IMR-90 (cell line): ENCODE results near the gene PTPN13. TPM values are rescaled to one million over a fixed set of nuclear protein-coding genes. Genes with fewer than 3 reads are reported as not detected.

Experiments
- ATAC-seq: fragments of 200-7000 bp; cut with Tn5 transposase; 2 replicates; pipeline ENCODE4 v1.9.1; 2020; ENCODE audit warnings: low read depth, mild to moderate bottlenecking, moderate library complexity
- BruUV-seq: library from RNA; stranded (reverse); fragments of 400-500 nt; replicated peaks from 2 replicates; lab custom pipeline; 2021; lab: Mats Ljungman, UMichigan
- CTCF ChIA-PET: fragments of 300-600 bp; formaldehyde crosslinking; extraction: SDS; loops from one replicate; lab custom pipeline; 2021; ENCODE audit warnings: antibody characterized with exemption; lab: Yijun Ruan, JAX
- POLR2A ChIA-PET: fragments of 300-600 bp; sonication (Branson Sonifier 250); formaldehyde crosslinking; loops from one replicate; lab custom pipeline; 2022; ENCODE audit warnings: antibody characterized with exemption; ENCODE audit not compliant: unreplicated experiment; lab: Charles Lee
- DNase-seq: peaks from one replicate; pipeline ENCODE4 v3.0.0; 2013
- H2AFZ ChIP-seq: replicated peaks from 2 replicates; pipeline ENCODE3; 2013; ENCODE audit warnings: low read length, mild to moderate bottlenecking; ENCODE audit not compliant: poor library complexity
- H2AK5ac ChIP-seq: 2 replicates; pipeline ENCODE4 v1.6.1; 2013; ENCODE audit warnings: low read depth, low read length, inconsistent platforms
- H2AK9ac ChIP-seq: replicated peaks from 2 replicates; pipeline ENCODE3; 2013; ENCODE audit warnings: mild to moderate bottlenecking, low read depth, low read length, moderate library complexity; ENCODE audit not compliant: poor library complexity
- H2BK120ac ChIP-seq: 2 replicates; pipeline ENCODE4 v1.6.1; 2013; ENCODE audit warnings: low read depth, low read length, inconsistent platforms
- H2BK15ac ChIP-seq: 3 replicates; pipeline ENCODE4 v1.6.1; 2013; ENCODE audit warnings: low read depth, low read length, inconsistent platforms
- H2BK20ac ChIP-seq: 2 replicates; pipeline ENCODE4 v1.6.1; 2013; ENCODE audit warnings: low read depth, mild to moderate bottlenecking, inconsistent platforms, low read length, moderate library complexity
- H2BK5ac ChIP-seq: 2 replicates; pipeline ENCODE4 v1.6.1; 2013; ENCODE audit warnings: mild to moderate bottlenecking, low read depth, low read length, inconsistent platforms; ENCODE audit not compliant: poor library complexity, severe bottlenecking
- H3K14ac ChIP-seq: replicated peaks from 2 replicates; pipeline ENCODE4 v1.6.1; 2013; ENCODE audit warnings: low read depth, low read length, inconsistent platforms
- H3K18ac ChIP-seq: 2 replicates; pipeline ENCODE4 v1.6.1; 2013; ENCODE audit warnings: low read depth, low read length, control low read depth
- H3K23ac ChIP-seq: 2 replicates; pipeline ENCODE4 v1.6.1; 2013; ENCODE audit warnings: low read depth, low read length, inconsistent platforms
- H3K27ac ChIP-seq: 2 replicates; pipeline ENCODE4 v1.5.1; 2013; ENCODE audit warnings: mild to moderate bottlenecking, control low read depth, low read length; ENCODE audit not compliant: insufficient read depth
- H3K27me3 ChIP-seq: 2 replicates; pipeline ENCODE4 v1.6.1; 2013; ENCODE audit warnings: low read length; ENCODE audit not compliant: control insufficient read depth, insufficient read depth
- H3K36me3 ChIP-seq: 2 replicates; pipeline ENCODE4 v1.6.1; 2013; ENCODE audit warnings: low read length, mixed read lengths; ENCODE audit not compliant: control insufficient read depth, insufficient read depth
- H3K4ac ChIP-seq: 2 replicates; pipeline ENCODE4 v1.6.1; 2013; ENCODE audit warnings: low read depth, low read length, inconsistent platforms
- H3K4me1 ChIP-seq: 2 replicates; pipeline ENCODE4 v1.6.1; 2013; ENCODE audit warnings: low read length, mixed read lengths; ENCODE audit not compliant: control insufficient read depth, insufficient read depth
- H3K4me2 ChIP-seq: 2 replicates; pipeline ENCODE4 v1.6.1; 2013; ENCODE audit warnings: low read depth, mild to moderate bottlenecking, control low read depth, low read length, moderate library complexity
- H3K4me3 ChIP-seq: 2 replicates; pipeline ENCODE4 v1.5.1; 2013; ENCODE audit warnings: low read depth, mild to moderate bottlenecking, control low read depth, low read length, moderate library complexity; ENCODE audit not compliant: insufficient read depth
- H3K56ac ChIP-seq: 2 replicates; pipeline ENCODE4 v1.6.1; 2013; ENCODE audit warnings: low read length, inconsistent platforms; ENCODE audit not compliant: insufficient read depth; ENCODE audit errors: extremely low read depth
- H3K79me1 ChIP-seq, 2 experiments: 2 replicates each; pipeline ENCODE4 v1.6.1; 2013; ENCODE audit warnings: low read length in 2 of 2, inconsistent platforms in 1 of 2, low read depth in 1 of 2
- H3K9ac ChIP-seq: 2 replicates; pipeline ENCODE4 v1.6.1; 2013; ENCODE audit warnings: low read depth, low read length, control low read depth
- H3K9me1 ChIP-seq: 2 replicates; pipeline ENCODE4 v1.6.1; 2013; ENCODE audit warnings: low read length, inconsistent platforms; ENCODE audit not compliant: insufficient read depth
- H3K9me3 ChIP-seq: 2 replicates; pipeline ENCODE4 v1.6.1; 2013; ENCODE audit warnings: low read length; ENCODE audit not compliant: control insufficient read depth, insufficient read depth
- H4K20me1 ChIP-seq: 2 replicates; pipeline ENCODE4 v1.6.1; 2013; ENCODE audit warnings: low read length, inconsistent platforms; ENCODE audit not compliant: insufficient read depth
- H4K5ac ChIP-seq: 2 replicates; pipeline ENCODE4 v1.6.1; 2013; ENCODE audit warnings: mild to moderate bottlenecking, low read depth, low read length, control low read depth
- H4K8ac ChIP-seq, 2 experiments: 2 replicates each; pipeline ENCODE4 v1.6.1; 2013; ENCODE audit warnings: low read depth in 2 of 2, low read length in 2 of 2, control low read depth in 1 of 2, inconsistent platforms in 1 of 2
- H4K91ac ChIP-seq: 2 replicates; pipeline ENCODE4 v1.6.1; 2013; ENCODE audit warnings: low read depth, low read length, inconsistent platforms; ENCODE audit not compliant: insufficient read depth
- CEBPB ChIP-seq: IDR thresholded peaks from 2 replicates; pipeline ENCODE4 v1.6.1; 2012; ENCODE audit warnings: low read depth, low read length, improper control_type of control experiment
- FOS ChIP-seq: fragments of 150-350 bp; IDR thresholded peaks from 2 replicates; pipeline ENCODE4 v1.6.1; 2016; ENCODE audit warnings: low read depth, low read length
- MAFK ChIP-seq: IDR thresholded peaks from 2 replicates; pipeline ENCODE4 v1.6.1; 2012; ENCODE audit warnings: low read depth, low read length, improper control_type of control experiment
- MAZ ChIP-seq: IDR thresholded peaks from 2 replicates; pipeline ENCODE4 v1.6.1; 2012; ENCODE audit warnings: low read depth, mild to moderate bottlenecking, low read length, improper control_type of control experiment, moderate library complexity, borderline replicate concordance
- MXI1 ChIP-seq: IDR thresholded peaks from 2 replicates; pipeline ENCODE4 v1.6.1; 2012; ENCODE audit warnings: low read depth, mild to moderate bottlenecking, low read length, moderate library complexity, borderline replicate concordance
- NFE2L2 ChIP-seq: fragments of 150-350 bp; IDR thresholded peaks from 2 replicates; pipeline ENCODE4 v1.6.1; 2016; ENCODE audit warnings: low read depth, mild to moderate bottlenecking, low read length
- POLR2A ChIP-seq: IDR thresholded peaks from 2 replicates; pipeline ENCODE4 v1.6.1; 2012; ENCODE audit warnings: mild to moderate bottlenecking, low read depth, low read length
- RAD21 ChIP-seq: IDR thresholded peaks from 2 replicates; pipeline ENCODE4 v1.6.1; 2012; ENCODE audit warnings: low read length, improper control_type of control experiment
- SMC3 ChIP-seq: fragments of 150-350 bp; IDR thresholded peaks from 2 replicates; pipeline ENCODE4 v1.6.1; 2016; ENCODE audit warnings: low read depth, mild to moderate bottlenecking, antibody characterized with exemption, low read length, moderate library complexity
- WGBS, 2 experiments: methylation state at CpG; one replicate each; pipeline versions ENCODE4 v1.1.5 to v1.1.7; 2013; ENCODE audit warnings: missing lambda C conversion rate in 2 of 2; ENCODE audit not compliant: insufficient read length in 1 of 2; ENCODE audit errors: extremely low coverage in 2 of 2; 5-methylcytosine and 5-hydroxymethylcytosine counted together
- dilution Hi-C: fragments of 300-500 bp; cut with HindIII; formaldehyde crosslinking; loops from one replicate; pipeline ENCODE4 v1.14.3; 2018; ENCODE audit warnings: low sequenced_read_pairs; ENCODE audit not compliant: unreplicated experiment
- in situ Hi-C: fragments of 300-500 bp; cut with MboI; formaldehyde crosslinking; loops from 3 replicates; pipeline ENCODE4 v1.14.3; 2019; ENCODE audit warnings: low sequenced_read_pairs, inconsistent platforms, mixed read lengths
- intact Hi-C: fragments of 100-400 bp; cut with micrococcal nuclease; formaldehyde crosslinking; loops from 2 replicates; pipeline ENCODE4 v1.10.0; 2022
- polyA plus RNA-seq, 3 experiments: library from polyadenylated mRNA; depleted of rRNA; stranded (reverse); fragments of >200 nt; gene quantifications; 2 replicates each; pipeline ENCODE4 v1.2.3, GENCODE V29; 2012; ENCODE audit warnings: low replicate concordance in 1 of 3
- total RNA-seq: library from RNA; depleted of rRNA; stranded (reverse); fragments of >200 nt; gene quantifications from 2 replicates; pipeline ENCODE4 v1.2.3, GENCODE V29; 2012
- TF ChIP-seq, protein P1 (sequence below): conservative IDR thresholded peaks from 2 replicates; pipeline ENCODE4 v1.5.1; 2012; ENCODE audit warnings: mild to moderate bottlenecking, low read depth, low read length, improper control_type of control experiment
- TF ChIP-seq, protein P2 (sequence below): fragments of 150-350 bp; IDR thresholded peaks from 2 replicates; pipeline ENCODE4 v1.6.1; 2016; ENCODE audit warnings: low read depth, mild to moderate bottlenecking, low read length, moderate library complexity, borderline replicate concordance

Gene PTPN13
- total and polyA plus RNA-seq, 2 of the 4 experiments (the other 2 are of a cell fraction): 7.7 to 29.0 TPM

DNA sequence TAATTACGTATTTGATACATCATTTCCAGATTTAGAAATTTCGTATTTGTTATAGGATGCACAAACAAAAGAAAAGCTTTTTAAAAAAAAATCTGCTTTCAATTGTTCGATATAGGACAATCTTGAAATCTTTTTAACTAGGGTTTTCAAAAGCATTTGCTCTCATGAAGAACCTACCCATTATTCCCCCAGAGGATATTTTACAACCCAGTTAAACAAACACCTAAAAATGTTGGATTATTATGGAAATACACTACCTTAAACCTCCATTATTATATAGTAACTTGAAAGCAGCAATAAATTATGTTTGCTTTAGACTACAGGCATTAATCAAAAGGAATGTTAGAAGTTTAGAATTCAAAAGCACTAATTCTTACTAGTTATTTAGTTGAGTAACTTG is 110.5 kb downstream of the PTPN13 start:
- no peak overlapping the region for H2AK9ac ChIP-seq
- H3K4me1 ChIP-seq: no peaks in the 10 kb centered on the region
- no peak overlapping the region for H2BK5ac ChIP-seq
- ChIA-PET POLR2A (no interaction called here), CTCF (no interaction called here)
- H3K9me3 ChIP-seq: no peaks in the 10 kb centered on the region
- no peak overlapping the region for H4K91ac ChIP-seq
- no peak overlapping the region for H4K5ac ChIP-seq
- no peak for TF ChIP-seq FOS
- TF ChIP-seq MAZ: no peak
- no peak for TF ChIP-seq RAD21
- no peak for TF ChIP-seq SMC3
- TF ChIP-seq MAFK: no peak
- no peak for TF ChIP-seq MXI1
- TF ChIP-seq, protein P1, sequence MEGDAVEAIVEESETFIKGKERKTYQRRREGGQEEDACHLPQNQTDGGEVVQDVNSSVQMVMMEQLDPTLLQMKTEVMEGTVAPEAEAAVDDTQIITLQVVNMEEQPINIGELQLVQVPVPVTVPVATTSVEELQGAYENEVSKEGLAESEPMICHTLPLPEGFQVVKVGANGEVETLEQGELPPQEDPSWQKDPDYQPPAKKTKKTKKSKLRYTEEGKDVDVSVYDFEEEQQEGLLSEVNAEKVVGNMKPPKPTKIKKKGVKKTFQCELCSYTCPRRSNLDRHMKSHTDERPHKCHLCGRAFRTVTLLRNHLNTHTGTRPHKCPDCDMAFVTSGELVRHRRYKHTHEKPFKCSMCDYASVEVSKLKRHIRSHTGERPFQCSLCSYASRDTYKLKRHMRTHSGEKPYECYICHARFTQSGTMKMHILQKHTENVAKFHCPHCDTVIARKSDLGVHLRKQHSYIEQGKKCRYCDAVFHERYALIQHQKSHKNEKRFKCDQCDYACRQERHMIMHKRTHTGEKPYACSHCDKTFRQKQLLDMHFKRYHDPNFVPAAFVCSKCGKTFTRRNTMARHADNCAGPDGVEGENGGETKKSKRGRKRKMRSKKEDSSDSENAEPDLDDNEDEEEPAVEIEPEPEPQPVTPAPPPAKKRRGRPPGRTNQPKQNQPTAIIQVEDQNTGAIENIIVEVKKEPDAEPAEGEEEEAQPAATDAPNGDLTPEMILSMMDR: no peak
- TF ChIP-seq CEBPB: no peak
- no peak for TF ChIP-seq NFE2L2
- TF ChIP-seq, protein P2, sequence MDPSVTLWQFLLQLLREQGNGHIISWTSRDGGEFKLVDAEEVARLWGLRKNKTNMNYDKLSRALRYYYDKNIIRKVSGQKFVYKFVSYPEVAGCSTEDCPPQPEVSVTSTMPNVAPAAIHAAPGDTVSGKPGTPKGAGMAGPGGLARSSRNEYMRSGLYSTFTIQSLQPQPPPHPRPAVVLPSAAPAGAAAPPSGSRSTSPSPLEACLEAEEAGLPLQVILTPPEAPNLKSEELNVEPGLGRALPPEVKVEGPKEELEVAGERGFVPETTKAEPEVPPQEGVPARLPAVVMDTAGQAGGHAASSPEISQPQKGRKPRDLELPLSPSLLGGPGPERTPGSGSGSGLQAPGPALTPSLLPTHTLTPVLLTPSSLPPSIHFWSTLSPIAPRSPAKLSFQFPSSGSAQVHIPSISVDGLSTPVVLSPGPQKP: no peak
- no peak for TF ChIP-seq POLR2A
- H4K20me1 ChIP-seq: no peaks in the 10 kb centered on the region
- no peak overlapping the region for H3K4ac ChIP-seq
- DNase-seq (no peak), ATAC-seq (no peak)
- no peak overlapping the region for H3K4me2 ChIP-seq
- no peaks in the 10 kb centered on the region for H3K27me3 ChIP-seq
- no peak overlapping the region for H3K27ac ChIP-seq
- no peak overlapping the region for H3K18ac ChIP-seq
- peaks cover 2% of the 10 kb centered on the region; the same call in 1 of the 2 replicates for H3K36me3 ChIP-seq
- no peak overlapping the region for H3K4me3 ChIP-seq
- no peak overlapping the region for H3K23ac ChIP-seq
- no peak overlapping the region for H4K8ac ChIP-seq
- intact Hi-C loops (no loop called here), dilution Hi-C loops (no loop called here), in situ Hi-C loops (no loop called here)
- H3K56ac ChIP-seq: no peak overlapping the region
- peaks cover 0 to 3% of the 10 kb centered on the region in 2 experiments; a peak in 1 of 4 replicates for H3K79me1 ChIP-seq
- BruUV-seq: no TSS peak
- no peak overlapping the region for H2BK120ac ChIP-seq
- no peak overlapping the region for H2BK20ac ChIP-seq
- no CpG with 5 or more reads among the region's 3 CpGs for WGBS, 2 experiments
- no peak overlapping the region for H3K9ac ChIP-seq
- no peaks in the 10 kb centered on the region for H3K9me1 ChIP-seq
- H2BK15ac ChIP-seq: no peak overlapping the region
- H2AFZ ChIP-seq: no peak overlapping the region
- H3K14ac ChIP-seq: no peak overlapping the region
- no peak overlapping the region for H2AK5ac ChIP-seq
